ENCODE results near the gene RIPPLY1.

The RIPPLY1 gene

GRCh38 chrX:106903291-106903824, at the start of gene RIPPLY1:
TSS of gene RIPPLY1 (minus strand) at chrX:106903341. CDS start at chrX:106903287, 54 bp downstream.
- DNase-seq (ENCODE audit: low read depth), result no peak

DNA sequence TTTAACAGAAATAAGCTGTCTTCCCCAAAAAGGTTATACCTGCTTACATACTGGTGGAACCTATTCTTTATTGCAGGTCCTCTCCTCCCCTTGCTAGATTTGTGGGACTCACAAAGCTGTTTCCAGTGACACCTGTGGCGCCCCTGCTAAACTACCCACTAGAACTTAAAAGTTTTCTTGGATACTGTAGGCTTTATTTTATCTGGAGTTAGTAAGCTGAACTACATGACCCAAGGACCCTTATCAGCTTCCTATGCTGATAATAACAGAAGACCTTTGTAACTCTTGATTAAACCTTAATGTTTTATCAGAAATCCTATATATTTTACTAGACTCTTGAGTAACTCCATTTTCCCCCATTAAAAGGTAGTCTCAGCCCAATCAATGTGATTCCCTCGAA, 49.4 kb upstream of the RIPPLY1 start:
- no peak for DNase-seq (ENCODE audit: low read depth)

GRCh38 chrX:106952089-106952488, 48.9 kb upstream of the RIPPLY1 start:
- DNase-seq (ENCODE audit: low read depth), result no peak

- no peak for DNase-seq (ENCODE audit: low read depth)
These were observed 48.1 kb upstream of the RIPPLY1 start for GRCh38 chrX:106951230-106951629.

GRCh38 chrX:106950381-106950780, 47.2 kb upstream of the RIPPLY1 start:
- DNase-seq (ENCODE audit: low read depth), result no peak

GRCh38 chrX:106949366-106949765, 46.2 kb upstream of the RIPPLY1 start:
- no peak for DNase-seq (ENCODE audit: low read depth)

DNA sequence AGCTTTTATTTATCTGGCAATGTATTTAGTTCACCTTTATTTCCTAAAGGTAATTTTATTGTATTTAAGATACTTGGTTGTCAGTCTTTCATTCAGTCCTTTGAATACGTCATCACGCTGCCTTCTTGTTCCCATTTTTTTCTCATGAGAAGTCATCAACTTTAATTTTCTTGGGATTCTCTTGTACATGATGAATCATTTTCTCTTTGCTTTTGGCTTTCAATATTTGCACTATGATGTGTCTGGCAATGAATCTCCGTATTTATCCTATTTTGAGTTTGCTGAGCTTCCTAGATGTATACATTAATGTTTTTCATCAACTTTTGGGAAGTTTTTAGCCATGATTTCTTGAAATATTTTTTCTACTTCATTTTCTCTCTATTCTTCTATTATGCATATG, 45.5 kb upstream of the RIPPLY1 start:
- no peak for DNase-seq (ENCODE audit: low read depth)

DNA sequence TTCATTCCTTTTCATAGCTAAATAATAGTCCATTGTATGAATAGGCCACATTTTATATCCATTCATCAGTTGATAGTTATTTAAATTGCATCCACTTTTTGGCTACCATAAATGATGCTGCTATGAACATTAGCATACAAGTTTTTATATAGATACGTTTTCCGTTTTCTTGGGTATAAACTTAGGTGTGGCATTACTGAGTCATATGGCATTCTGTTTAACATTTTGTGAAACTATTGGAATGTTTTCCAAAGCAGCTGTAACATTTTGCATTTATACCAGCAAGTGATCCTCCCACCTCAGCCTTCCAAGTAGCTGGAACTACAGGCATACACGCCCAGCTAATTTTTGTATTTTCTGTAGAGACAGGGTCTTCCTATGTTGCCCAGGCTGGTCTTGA, 43.3 kb upstream of the RIPPLY1 start:
- DNase-seq (ENCODE audit: low read depth), result no peak

- DNase-seq (ENCODE audit: low read depth), result no peak
These were observed 36.9 kb upstream of the RIPPLY1 start for GRCh38 chrX:106940068-106940467.

GRCh38 chrX:106939566-106939965, 36.4 kb upstream of the RIPPLY1 start:
- DNase-seq (ENCODE audit: low read depth), result no peak

DNA sequence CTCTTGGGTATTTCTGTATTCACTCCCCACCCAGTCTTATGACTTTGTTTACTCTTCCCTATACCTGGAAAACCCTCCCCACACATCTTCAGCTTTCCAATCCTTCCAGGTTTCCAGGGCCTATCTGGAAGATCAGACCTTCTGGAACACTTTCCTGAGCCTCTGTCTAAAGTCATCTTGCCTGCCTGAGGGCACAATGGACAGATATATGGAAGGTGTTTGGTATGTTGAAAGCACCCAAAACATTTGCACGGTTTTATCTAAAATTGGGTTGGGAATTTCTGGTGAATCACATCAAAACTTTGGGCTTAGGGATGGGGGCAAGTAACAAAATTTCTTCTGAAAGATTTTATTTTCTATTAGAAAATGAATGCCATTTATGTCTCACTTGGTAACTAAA, 33.1 kb upstream of the RIPPLY1 start:
- no peak for DNase-seq (ENCODE audit: low read depth)

- DNase-seq (ENCODE audit: low read depth), result no peak
These were observed 32.0 kb upstream of the RIPPLY1 start for GRCh38 chrX:106935175-106935574.

DNA sequence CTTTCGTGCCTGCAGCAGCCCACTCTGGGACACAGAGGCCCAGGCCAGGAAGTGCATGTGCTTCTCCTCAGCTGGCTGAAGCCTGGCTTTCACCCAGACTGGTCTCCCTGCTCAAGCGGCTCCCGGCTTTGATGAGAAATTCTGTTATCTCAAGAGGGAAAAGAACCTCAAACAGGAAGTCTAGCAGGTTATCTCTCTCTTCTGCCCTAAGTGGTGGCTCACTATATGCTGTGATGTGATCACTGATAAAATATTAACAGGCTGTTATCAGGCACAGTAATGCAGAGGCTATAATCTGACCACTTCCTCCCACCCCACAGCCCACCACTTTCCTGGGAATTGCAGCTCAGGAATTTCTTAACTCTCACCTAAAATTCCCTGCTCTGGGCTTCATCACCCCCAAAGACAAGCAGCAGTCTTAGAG, 30.4 kb upstream of the RIPPLY1 start:
- DNase-seq (ENCODE audit: low read depth), result no peak

- no peak for DNase-seq (ENCODE audit: low read depth)
These were observed 29.9 kb upstream of the RIPPLY1 start for GRCh38 chrX:106932960-106933537.

DNA sequence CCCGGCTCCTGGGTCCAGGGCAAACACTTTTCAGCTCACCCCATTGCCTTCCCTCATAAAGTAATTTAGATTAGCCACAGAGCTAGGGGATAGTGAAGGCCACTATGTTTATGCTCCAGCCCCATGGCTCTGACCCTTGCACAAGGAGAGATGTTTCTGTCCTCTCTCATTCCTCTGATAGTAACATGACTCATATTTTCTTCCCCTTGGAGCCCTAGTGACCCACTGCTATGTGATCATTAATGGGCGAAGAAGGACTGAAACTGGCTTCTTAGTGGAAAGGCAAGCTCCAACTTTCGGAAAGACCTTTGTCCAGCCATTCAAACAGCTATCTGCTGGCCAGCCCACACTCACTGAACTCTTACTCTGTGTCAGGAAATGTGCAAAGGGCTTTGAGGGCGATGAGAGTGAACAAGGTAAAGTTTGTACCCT, 29.4 kb upstream of the RIPPLY1 start:
- no peak for DNase-seq (ENCODE audit: low read depth)

GRCh38 chrX:106931831-106932491, 28.8 kb upstream of the RIPPLY1 start:
- DNase-seq (ENCODE audit: low read depth), result no peak

- DNase-seq (ENCODE audit: low read depth), result no peak
These were observed 25.1 kb upstream of the RIPPLY1 start for GRCh38 chrX:106928227-106928626.

DNA sequence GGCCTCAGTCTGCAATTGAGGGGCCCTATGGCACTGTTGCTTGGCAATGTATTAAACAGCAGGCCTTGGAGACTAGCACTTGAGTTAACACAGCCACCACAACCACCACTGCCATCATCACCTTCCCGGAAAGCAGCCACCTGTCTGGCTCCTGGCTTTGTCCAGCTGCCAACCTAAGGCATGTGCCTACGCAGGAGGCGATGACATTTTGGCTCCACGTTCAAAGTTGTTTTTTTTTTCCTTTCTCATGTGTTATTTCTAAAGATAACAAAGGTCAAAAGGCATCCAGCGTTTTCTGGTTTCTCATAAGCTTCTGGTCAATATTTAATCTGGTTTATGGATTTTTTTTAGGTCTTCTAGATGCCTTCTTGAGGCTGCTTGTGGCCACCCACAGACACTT, 24.6 kb upstream of the RIPPLY1 start:
- no peak for DNase-seq (ENCODE audit: low read depth)

- DNase-seq (ENCODE audit: low read depth), result no peak
These were observed 23.9 kb upstream of the RIPPLY1 start for GRCh38 chrX:106927023-106927422.

DNA sequence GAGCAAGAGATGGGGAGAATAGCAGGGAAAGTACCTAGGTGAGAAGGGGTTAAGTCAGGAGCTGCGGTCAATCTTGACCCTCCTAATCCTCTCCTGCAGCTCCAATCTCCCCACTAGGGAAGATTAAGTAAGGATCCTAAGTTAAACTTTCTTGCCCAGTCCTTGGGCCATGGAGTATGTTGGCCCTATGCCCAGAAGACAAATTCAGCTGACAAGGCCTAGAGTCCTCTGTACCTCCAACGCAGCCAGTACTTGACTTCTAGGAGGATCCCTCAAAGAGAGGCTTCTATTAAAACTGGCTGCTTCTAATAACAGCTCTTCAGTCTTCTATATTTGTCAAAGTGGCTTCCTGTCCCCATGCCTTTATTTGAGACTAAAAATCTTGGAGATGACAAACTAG, 18.5 kb upstream of the RIPPLY1 start:
- DNase-seq (ENCODE audit: low read depth), result no peak

DNA sequence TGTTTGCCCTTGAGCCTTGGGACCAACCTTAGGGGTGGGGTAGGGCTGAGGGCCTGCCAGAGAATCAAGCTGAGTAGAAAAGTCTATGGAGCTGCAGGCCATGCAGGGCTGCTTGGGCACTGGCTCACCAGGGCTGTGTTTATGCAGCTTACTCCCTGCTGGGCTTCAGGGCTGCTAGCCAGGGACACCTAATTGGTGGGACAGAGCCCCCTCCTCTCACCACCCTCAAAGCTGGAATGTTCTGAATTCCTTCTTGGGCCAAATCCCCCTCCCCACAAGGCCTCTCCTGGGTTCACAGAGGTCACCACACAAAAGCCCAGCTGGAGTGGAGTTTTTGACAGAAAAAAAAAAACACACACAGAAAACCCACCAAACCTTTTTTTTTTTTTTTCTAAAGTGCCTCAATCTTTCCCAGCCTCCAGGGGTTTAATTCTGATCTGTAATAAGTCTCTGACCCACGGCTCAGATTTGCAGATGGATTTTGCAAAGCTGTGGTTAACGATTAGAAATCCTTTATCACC, 16.9 kb upstream of the RIPPLY1 start, which contains the start of gene CLDN2:
CLDN2 (plus strand) TSS at position 471 of the 521 bp plus-strand sequence. CDS start 7,827 bp downstream, outside the sequence.
- DNase-seq (ENCODE audit: low read depth), result no peak

DNA sequence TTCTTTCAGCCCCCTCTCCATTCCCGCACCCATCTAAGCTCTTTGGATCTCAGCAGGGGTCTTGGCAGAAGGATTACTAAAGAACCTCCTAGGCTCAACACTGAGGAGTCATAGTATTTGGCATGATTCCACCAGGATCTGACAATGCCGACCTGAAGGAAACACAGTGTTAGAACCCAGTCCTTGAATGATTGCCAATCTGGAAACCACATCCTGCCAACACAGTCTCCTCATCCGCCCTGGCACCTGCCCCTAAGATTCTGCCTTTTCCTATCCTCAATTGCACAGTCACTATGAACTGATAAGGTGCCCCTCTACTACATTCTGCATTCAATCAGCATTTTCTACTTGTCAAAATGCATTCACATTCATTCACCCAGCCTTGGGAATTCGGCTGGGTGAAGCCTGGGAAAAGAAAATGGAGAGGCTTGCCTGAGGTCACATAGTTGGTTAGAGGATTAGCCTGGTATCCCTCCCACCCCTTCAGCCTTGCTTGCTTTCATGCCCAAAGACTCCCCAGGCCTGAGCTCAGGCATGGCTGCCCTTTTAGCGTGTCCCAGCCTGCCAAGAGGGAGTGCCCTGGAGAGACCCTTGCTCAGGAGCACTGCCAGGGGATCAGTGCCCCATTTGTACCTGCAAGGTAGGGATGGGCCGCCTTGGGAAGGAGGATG, 14.8 kb upstream of the RIPPLY1 start:
- peak; percentile 7 for DNase-seq (ENCODE audit: low read depth)

DNA sequence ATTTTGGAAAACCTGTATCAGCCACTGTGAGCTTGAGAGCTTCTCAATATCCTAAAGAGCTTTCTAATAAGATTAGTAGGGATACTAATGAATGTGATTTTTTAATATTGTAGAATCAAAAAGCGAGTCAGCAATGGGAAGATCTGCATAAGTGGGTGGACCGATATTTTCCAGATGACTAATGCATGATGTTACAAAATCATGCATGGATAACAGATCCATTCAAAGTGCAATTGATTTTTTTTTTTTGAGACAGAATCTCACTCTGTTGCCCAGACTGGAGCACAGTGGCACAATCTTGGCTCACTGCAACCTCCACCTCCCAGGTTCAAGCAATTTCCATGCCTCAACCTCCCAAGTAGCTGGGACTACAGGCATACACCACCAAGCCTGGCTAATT, 9.7 kb upstream of the RIPPLY1 start:
- no peak for DNase-seq (ENCODE audit: low read depth)

Data from T-helper 22 cell (primary cell).